ENCODE data around the gene GNB1L. TPM values are rescaled to one million over a fixed set of nuclear protein-coding genes. Genes with fewer than 3 reads are reported as not detected.
A peak's percentile ranks its signal among the peaks of the same experiment; 100 is the strongest.

Gene GNB1L
- total RNA-seq, 1 experiment from 2014 or later: 17.9 TPM

GRCh38 chr22:19760058-19760950 is 94.4 kb downstream of the GNB1L start, which contains the start of gene TBX1:
TBX1 (plus strand) TSS chr22:19760778; CDS start chr22:19760844, 66 bp downstream.
- ChIA-PET CTCF (no interaction called here), POLR2A (ENCODE audit: low non-redundant PET) (no interaction called here)
- TF ChIP-seq CTCF (conservative IDR thresholded peaks at IDR 0.05; ENCODE audit: low read depth, low read length) (no peak), EZH2 (IDR thresholded peaks at IDR 0.05; ENCODE audit: borderline replicate concordance, low read depth, low read length, poor library complexity, severe bottlenecking) (peak; percentile 65)
- no TSS peak for BruUV-seq (replicated peaks)
- Histone ChIP-seq H3K4me3 (ENCODE audit: low read depth, low read length, poor library complexity, severe bottlenecking) (peak within 1 kb of the TSS; percentile 34), H3K36me3 (ENCODE audit: insufficient read depth, low read length, poor library complexity, severe bottlenecking) (no peaks in the 10 kb centered on the region), H3K27ac (ENCODE audit: low read depth, low read length, poor library complexity, severe bottlenecking) (no peak within 1 kb of the TSS), H3K27me3 (replicated peaks; ENCODE audit: insufficient read depth, low read depth, low read length, poor library complexity) (peaks cover 46% of the 10 kb centered on the region), H3K9me3 (ENCODE audit: low read depth, low read length, poor library complexity, severe bottlenecking) (no peaks in the 10 kb centered on the region), H3K4me1 (ENCODE audit: insufficient read depth, low read length, poor library complexity, severe bottlenecking) (peaks cover 15% of the 10 kb centered on the region)
- no peak for DNase-seq (ENCODE audit: low spot score)
- intact Hi-C loops (cut with micrococcal nuclease; ENCODE audit: unreplicated experiment): no loop called here

DNA sequence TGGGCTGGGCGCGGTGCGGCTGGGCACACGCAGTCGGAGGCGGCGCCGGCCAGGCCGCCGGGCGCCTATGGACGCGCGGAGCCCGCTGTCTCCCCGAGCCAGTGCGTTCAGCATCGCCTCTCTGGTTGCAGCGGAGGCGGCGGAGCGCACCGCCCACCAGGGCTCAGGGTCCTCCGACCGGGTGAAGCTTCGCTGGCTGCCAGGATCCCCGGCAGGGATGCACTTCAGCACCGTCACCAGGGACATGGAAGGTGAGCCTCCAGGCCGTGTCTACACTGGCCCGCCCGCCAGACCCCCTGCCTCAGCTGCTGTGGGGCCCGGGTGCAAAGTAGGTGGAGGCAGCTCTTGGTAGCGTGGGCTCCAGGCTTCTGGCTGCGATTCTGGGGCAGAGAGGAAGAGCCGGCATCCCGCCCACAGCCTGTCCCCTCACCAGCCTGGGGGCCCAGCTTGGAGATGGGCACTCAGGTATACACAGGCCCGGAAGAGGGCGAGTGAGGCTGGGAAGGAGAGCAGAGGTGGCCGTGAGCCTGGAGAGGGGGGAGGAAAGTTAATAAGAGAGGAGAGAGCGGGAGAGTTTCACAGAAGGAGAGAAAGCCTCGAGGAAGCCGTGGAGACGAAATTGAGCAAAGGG is 95.1 kb downstream of the GNB1L start:
- H3K36me3 ChIP-seq (ENCODE audit: insufficient read depth, low read length, poor library complexity, severe bottlenecking): no peaks in the 10 kb centered on the region
- no peak for TF ChIP-seq CTCF (conservative IDR thresholded peaks at IDR 0.05; ENCODE audit: low read depth, low read length)
- no peak for TF ChIP-seq EZH2 (IDR thresholded peaks at IDR 0.05; ENCODE audit: borderline replicate concordance, low read depth, low read length, poor library complexity, severe bottlenecking)
- CTCF ChIA-PET: no interaction called here
- intact Hi-C loops (cut with micrococcal nuclease; ENCODE audit: unreplicated experiment): no loop called here
- DNase-seq (ENCODE audit: low spot score): peak; percentile 38
- H3K4me1 ChIP-seq (ENCODE audit: insufficient read depth, low read length, poor library complexity, severe bottlenecking): peaks cover 15% of the 10 kb centered on the region
- H3K27ac ChIP-seq (ENCODE audit: low read depth, low read length, poor library complexity, severe bottlenecking): no peak overlapping the region
- peak overlapping the region; percentile 34 for H3K4me3 ChIP-seq (ENCODE audit: low read depth, low read length, poor library complexity, severe bottlenecking)
- no TSS peak for BruUV-seq (replicated peaks)
- POLR2A ChIA-PET (ENCODE audit: low non-redundant PET): no interaction called here
- H3K9me3 ChIP-seq (ENCODE audit: low read depth, low read length, poor library complexity, severe bottlenecking): no peaks in the 10 kb centered on the region
- H3K27me3 ChIP-seq (replicated peaks; ENCODE audit: insufficient read depth, low read depth, low read length, poor library complexity): peaks cover 47% of the 10 kb centered on the region

DNA sequence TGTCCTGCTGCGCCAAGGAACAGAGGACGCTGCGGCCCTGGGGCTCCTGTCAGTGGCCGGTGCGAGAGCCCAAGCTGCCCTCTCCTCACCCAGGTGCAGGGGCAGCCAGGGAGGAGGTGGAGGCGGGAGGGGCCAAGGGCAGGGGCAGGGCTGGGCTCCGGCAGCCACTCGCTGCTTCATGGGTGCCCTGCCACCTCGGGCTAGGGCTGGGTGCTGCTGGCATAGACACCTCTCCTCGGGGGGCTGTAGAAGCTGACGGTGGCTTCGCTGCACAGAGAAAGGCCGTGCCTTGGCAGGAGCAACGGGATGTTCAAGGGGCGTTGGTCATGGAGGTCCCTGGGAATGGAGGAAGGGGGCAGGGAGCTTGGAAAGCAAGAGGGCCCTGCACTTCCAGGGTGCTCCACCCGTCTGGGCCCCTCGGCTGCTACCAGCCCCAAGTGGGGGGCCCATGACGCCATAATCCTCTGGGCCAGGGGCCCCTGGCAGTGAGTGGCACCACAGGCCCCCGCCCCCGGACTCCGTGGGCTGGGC is 95.7 kb downstream of the GNB1L start:
- Histone ChIP-seq H3K27ac (ENCODE audit: low read depth, low read length, poor library complexity, severe bottlenecking) (no peak overlapping the region), H3K4me3 (ENCODE audit: low read depth, low read length, poor library complexity, severe bottlenecking) (no peak overlapping the region), H3K27me3 (replicated peaks; ENCODE audit: insufficient read depth, low read depth, low read length, poor library complexity) (peaks cover 53% of the 10 kb centered on the region), H3K4me1 (ENCODE audit: insufficient read depth, low read length, poor library complexity, severe bottlenecking) (peaks cover 15% of the 10 kb centered on the region), H3K9me3 (ENCODE audit: low read depth, low read length, poor library complexity, severe bottlenecking) (no peaks in the 10 kb centered on the region), H3K36me3 (ENCODE audit: insufficient read depth, low read length, poor library complexity, severe bottlenecking) (no peaks in the 10 kb centered on the region)
- ChIA-PET POLR2A (ENCODE audit: low non-redundant PET) (no interaction called here), CTCF (interaction anchor here (1.3 kb wide), 1 partner anchor 29 kb away, joined by 3 read pairs; no protein-coding TSS in a partner anchor)
- intact Hi-C loops (cut with micrococcal nuclease; ENCODE audit: unreplicated experiment): no loop called here
- TF ChIP-seq EZH2 (IDR thresholded peaks at IDR 0.05; ENCODE audit: borderline replicate concordance, low read depth, low read length, poor library complexity, severe bottlenecking) (no peak), CTCF (conservative IDR thresholded peaks at IDR 0.05; ENCODE audit: low read depth, low read length) (no peak)
- BruUV-seq (replicated peaks): no TSS peak
- DNase-seq (ENCODE audit: low spot score): no peak

Data from A673 (cell line).